ENCODE data around the gene APBB2.

Gene APBB2

GRCh38 chr4:40881096-40881495 lies 333.2 kb downstream of the APBB2 start:
- DNase-seq, result peak; percentile 6

GRCh38 chr4:40878548-40879055 lies 335.7 kb downstream of the APBB2 start:
- DNase-seq, result no peak

GRCh38 chr4:40877081-40877480 lies 337.3 kb downstream of the APBB2 start:
- no peak for DNase-seq

GRCh38 chr4:40875507-40876150 lies 338.7 kb downstream of the APBB2 start:
- DNase-seq, result no peak

GRCh38 chr4:40874901-40875300 lies 339.4 kb downstream of the APBB2 start:
- DNase-seq, result no peak

- DNase-seq, result no peak
Measured at GRCh38 chr4:40874331-40874730, 340.0 kb downstream of the APBB2 start.

- no peak for DNase-seq
Measured at GRCh38 chr4:40871695-40872250, 342.6 kb downstream of the APBB2 start.

- DNase-seq, result no peak
Measured at GRCh38 chr4:40870150-40870549, 344.2 kb downstream of the APBB2 start.

- DNase-seq, result peak; percentile 6
Measured at GRCh38 chr4:40865696-40866095, 348.6 kb downstream of the APBB2 start.

GRCh38 chr4:40864531-40864930 lies 349.8 kb downstream of the APBB2 start:
- no peak for DNase-seq

GRCh38 chr4:40858962-40859361 lies 355.4 kb downstream of the APBB2 start:
- no peak for DNase-seq

GRCh38 chr4:40857956-40858355 lies 356.4 kb downstream of the APBB2 start:
- no peak for DNase-seq

GRCh38 chr4:40856840-40857362 lies 357.4 kb downstream of the APBB2 start:
- DNase-seq, result peak; percentile 43

GRCh38 chr4:40856277-40856839 lies 358.0 kb downstream of the APBB2 start:
- no peak for DNase-seq

GRCh38 chr4:40850496-40850895 lies 363.8 kb downstream of the APBB2 start:
- DNase-seq, result no peak

GRCh38 chr4:40848940-40849339 lies 365.4 kb downstream of the APBB2 start:
- DNase-seq, result no peak

- DNase-seq, result no peak
Measured at GRCh38 chr4:40848251-40848650, 366.1 kb downstream of the APBB2 start.

- no peak for DNase-seq
Measured at GRCh38 chr4:40846532-40846931, 367.8 kb downstream of the APBB2 start.

GRCh38 chr4:40845154-40845835 lies 369.0 kb downstream of the APBB2 start:
- DNase-seq, result no peak

GRCh38 chr4:40844261-40844660 lies 370.1 kb downstream of the APBB2 start:
- no peak for DNase-seq

- DNase-seq, result no peak
Measured at GRCh38 chr4:40843696-40844095, 370.6 kb downstream of the APBB2 start.

- DNase-seq, result peak; percentile 17
Measured at GRCh38 chr4:40842725-40843423, 371.5 kb downstream of the APBB2 start.

GRCh38 chr4:40842318-40842717 lies 372.0 kb downstream of the APBB2 start:
- no peak for DNase-seq

Data from EL (cell line).